HepG2 (cell line): Measurements from ENCODE around the gene RAB34. TPM values are rescaled to one million over a fixed set of nuclear protein-coding genes. Genes with fewer than 3 reads are reported as not detected.
A peak's percentile ranks its signal among the peaks of the same experiment; 100 is the strongest.

ENCODE experiments used
- ARHGAP35 ChIP-seq: sonication (generic); formaldehyde crosslinking; IDR thresholded peaks from 2 replicates; pipeline ENCODE4 v1.9.0; 2022; ENCODE audit warnings: mild to moderate bottlenecking, inconsistent platforms, moderate library complexity, missing genetic modification reagents, borderline replicate concordance
- ETV5 ChIP-seq: IDR thresholded peaks from 2 replicates; pipeline ENCODE4 v1.6.1; 2018; ENCODE audit warnings: missing biosample characterization, missing genetic modification reagents, inconsistent platforms, borderline replicate concordance
- FOSL2 ChIP-seq: sonication (generic); formaldehyde crosslinking; IDR thresholded peaks from 2 replicates; pipeline ENCODE4 v1.4.0; 2020; ENCODE audit warnings: missing genetic modification reagents
- HIVEP1 ChIP-seq: sonication (generic); formaldehyde crosslinking; IDR thresholded peaks from 2 replicates; pipeline ENCODE4 v1.4.0; 2020; ENCODE audit warnings: mild to moderate bottlenecking, missing genetic modification reagents
- HNF4A ChIP-seq: sonication (generic); formaldehyde crosslinking; IDR thresholded peaks from 2 replicates; pipeline ENCODE4 v1.4.0; 2020; ENCODE audit warnings: missing genetic modification reagents
- IKZF1 ChIP-seq: fragments of 450-650 bp; IDR thresholded peaks from 2 replicates; pipeline ENCODE4 v1.7.1; 2016
- NBN ChIP-seq: fragments of 450-650 bp; conservative IDR thresholded peaks from 2 replicates; pipeline ENCODE4 v1.6.1; 2017
- NCOA1 ChIP-seq: sonication (generic); formaldehyde crosslinking; IDR thresholded peaks from 2 replicates; pipeline ENCODE4 v1.9.0; 2021; ENCODE audit warnings: missing genetic modification reagents
- NCOA5 ChIP-seq: sonication (generic); formaldehyde crosslinking; IDR thresholded peaks from 2 replicates; pipeline ENCODE4 v1.4.0; 2020; ENCODE audit warnings: missing genetic modification reagents
- RXRA ChIP-seq: sonication (generic); formaldehyde crosslinking; IDR thresholded peaks from 2 replicates; pipeline ENCODE4 v1.5.1; 2020; ENCODE audit warnings: missing genetic modification reagents
- TEAD2 ChIP-seq: sonication (generic); formaldehyde crosslinking; IDR thresholded peaks from 2 replicates; pipeline ENCODE4 v1.9.0; 2021; ENCODE audit warnings: missing genetic modification reagents
- ZNF17 ChIP-seq: sonication (generic); formaldehyde crosslinking; IDR thresholded peaks from 2 replicates; pipeline ENCODE4 v1.5.0; 2020; ENCODE audit warnings: mild to moderate bottlenecking, missing genetic modification reagents
- ZNF546 ChIP-seq: sonication (generic); formaldehyde crosslinking; conservative IDR thresholded peaks from 2 replicates; pipeline ENCODE4 v1.8.1; 2023; ENCODE audit warnings: mild to moderate bottlenecking, missing genetic modification reagents
- ZNF607 ChIP-seq: sonication (generic); formaldehyde crosslinking; IDR thresholded peaks from 2 replicates; pipeline ENCODE4 v1.5.1; 2020; ENCODE audit warnings: missing genetic modification reagents, mild to moderate bottlenecking, borderline replicate concordance
- ZNF678 ChIP-seq: sonication (generic); formaldehyde crosslinking; IDR thresholded peaks from 2 replicates; pipeline ENCODE4 v1.4.0; 2020; ENCODE audit warnings: mild to moderate bottlenecking, missing genetic modification reagents
- ZSCAN29 ChIP-seq: sonication (generic); formaldehyde crosslinking; conservative IDR thresholded peaks from 2 replicates; pipeline ENCODE4 v1.4.0; 2020; ENCODE audit warnings: mild to moderate bottlenecking, missing genetic modification reagents
- polyA plus RNA-seq, 8 experiments: library from polyadenylated mRNA; depleted of rRNA in 3 of 8; stranded (reverse) in 7 of 8; unstranded in 1 of 8; fragments of >200 nt; fragmentation: Illumina TruSeq in 4 of 8; extraction: Trizol in 4 of 8; gene quantifications; 2 replicates each; pipeline versions ENCODE4 v1.2.1 to v1.2.3, GENCODE V29; 2011 to 2016; ENCODE audit warnings: low read depth in 4 of 8, missing spikeins in 1 of 8, mixed read lengths in 1 of 8; ENCODE audit not compliant: insufficient read depth in 1 of 8
- total RNA-seq, 5 experiments: library from RNA; depleted of rRNA; stranded (reverse); fragments of >200 nt; fragmentation: Illumina TruSeq; extraction: Trizol; gene quantifications; 2 replicates each; pipeline ENCODE4 v1.2.3, GENCODE V29; 2016; ENCODE audit warnings: low read depth in 1 of 5
- TF ChIP-seq, protein P1 (sequence below): sonication (generic); formaldehyde crosslinking; IDR thresholded peaks from 2 replicates; pipeline ENCODE4 v1.8.1; 2023; ENCODE audit warnings: mild to moderate bottlenecking, missing genetic modification reagents
- TF ChIP-seq, protein P2 (sequence below): sonication (generic); formaldehyde crosslinking; IDR thresholded peaks from 2 replicates; pipeline ENCODE4 v1.4.0; 2020; ENCODE audit warnings: missing genetic modification reagents
- TF ChIP-seq, protein P3 (sequence below): sonication (generic); formaldehyde crosslinking; IDR thresholded peaks from 2 replicates; pipeline ENCODE4 v1.8.1; 2023; ENCODE audit warnings: mild to moderate bottlenecking, moderate library complexity, missing genetic modification reagents
- TF ChIP-seq, protein P4 (sequence below), 2 experiments: IDR thresholded peaks; 2 replicates each; pipeline ENCODE4 v1.6.1; 2011 to 2012; ENCODE audit warnings: low read length in 2 of 2, borderline replicate concordance in 1 of 2, low read depth in 1 of 2, mild to moderate bottlenecking in 1 of 2, moderate library complexity in 1 of 2
- TF ChIP-seq, protein P5 (sequence below): sonication (generic); formaldehyde crosslinking; IDR thresholded peaks from 2 replicates; pipeline ENCODE4 v1.4.0; 2020; ENCODE audit warnings: mild to moderate bottlenecking, missing genetic modification reagents, borderline replicate concordance

The RAB34 gene
- total and polyA plus RNA-seq, 2 of the 13 experiments (the other 11 are each of a cell fraction or from before 2014, with no cell fraction given): 0.49 TPM; not detected in 1

DNA sequence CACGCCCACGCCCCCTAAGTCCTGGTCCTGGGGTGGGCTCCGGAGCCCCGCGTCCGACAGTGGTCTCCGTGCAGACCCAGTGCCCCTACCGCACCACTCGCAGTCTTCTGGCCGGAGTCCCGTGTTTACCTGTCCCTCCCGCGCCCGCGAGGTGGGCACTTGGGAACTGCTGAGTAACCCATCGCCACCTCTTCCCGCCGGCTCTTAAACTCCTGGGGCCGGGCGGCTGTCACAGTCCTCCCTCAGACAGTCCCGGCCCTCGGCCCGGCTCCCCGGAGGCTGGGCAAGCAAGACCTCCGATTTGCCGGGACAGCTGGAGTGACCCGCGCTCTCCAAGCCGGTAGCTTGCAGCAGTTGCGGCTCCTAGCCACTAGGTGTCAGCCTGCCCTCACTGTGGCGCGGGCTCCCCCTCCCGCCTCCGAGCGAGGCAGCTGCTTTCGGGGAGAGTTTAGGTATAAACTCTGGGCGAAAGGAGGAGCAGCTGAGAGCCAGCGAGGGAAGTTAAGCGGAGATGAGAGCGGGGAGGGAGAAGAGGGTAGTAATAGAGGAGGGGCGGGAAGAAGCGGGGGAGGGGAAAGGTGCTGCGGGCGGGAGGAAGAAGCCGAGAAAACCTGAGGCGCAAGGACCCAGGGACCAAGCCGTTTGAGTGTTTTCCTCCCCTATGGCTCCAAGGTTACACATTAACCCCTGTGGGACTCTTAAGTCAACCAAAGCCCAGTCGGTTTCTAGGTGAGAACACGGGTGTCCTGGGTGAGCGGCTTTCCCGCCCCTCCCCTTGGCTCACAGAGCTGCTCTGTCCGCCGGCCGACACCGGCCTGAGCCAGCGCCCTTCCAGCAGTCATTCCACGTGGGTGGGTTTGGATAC is 9.2 kb upstream of the RAB34 start (continued):
- TF ChIP-seq ZSCAN29 (CRISPR knock-in tag) (peak; percentile 91; the same call in 1 of the 2 replicates), ZNF607 (CRISPR knock-in tag) (peak; percentile 16; the same call in 1 of the 2 replicates), FOSL2 (CRISPR knock-in tag) (no peak; the same call in 1 of the 2 replicates), NCOA5 (no peak), TEAD2 (no peak), ETV5 (CRISPR knock-in tag) (0 out of 2 replicates have a peak, but pooled peaks have one; percentile 25), NBN (no peak), HIVEP1 (no peak), ZNF546 (CRISPR knock-in tag) (no peak; the same call in 1 of the 2 replicates), HNF4A (CRISPR knock-in tag) (no peak), IKZF1 (no peak), NCOA1 (CRISPR knock-in tag) (peak; percentile 44; the same call in 1 of the 2 replicates), RXRA (CRISPR knock-in tag) (peak; percentile 53; the same call in 1 of the 2 replicates), ARHGAP35 (CRISPR knock-in tag) (peak; percentile 85), ZNF678 (CRISPR knock-in tag) (no peak), ZNF17 (no peak)
- TF ChIP-seq, protein P1, sequence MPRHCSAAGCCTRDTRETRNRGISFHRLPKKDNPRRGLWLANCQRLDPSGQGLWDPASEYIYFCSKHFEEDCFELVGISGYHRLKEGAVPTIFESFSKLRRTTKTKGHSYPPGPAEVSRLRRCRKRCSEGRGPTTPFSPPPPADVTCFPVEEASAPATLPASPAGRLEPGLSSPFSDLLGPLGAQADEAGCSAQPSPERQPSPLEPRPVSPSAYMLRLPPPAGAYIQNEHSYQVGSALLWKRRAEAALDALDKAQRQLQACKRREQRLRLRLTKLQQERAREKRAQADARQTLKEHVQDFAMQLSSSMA: no peak
- TF ChIP-seq, protein P2, sequence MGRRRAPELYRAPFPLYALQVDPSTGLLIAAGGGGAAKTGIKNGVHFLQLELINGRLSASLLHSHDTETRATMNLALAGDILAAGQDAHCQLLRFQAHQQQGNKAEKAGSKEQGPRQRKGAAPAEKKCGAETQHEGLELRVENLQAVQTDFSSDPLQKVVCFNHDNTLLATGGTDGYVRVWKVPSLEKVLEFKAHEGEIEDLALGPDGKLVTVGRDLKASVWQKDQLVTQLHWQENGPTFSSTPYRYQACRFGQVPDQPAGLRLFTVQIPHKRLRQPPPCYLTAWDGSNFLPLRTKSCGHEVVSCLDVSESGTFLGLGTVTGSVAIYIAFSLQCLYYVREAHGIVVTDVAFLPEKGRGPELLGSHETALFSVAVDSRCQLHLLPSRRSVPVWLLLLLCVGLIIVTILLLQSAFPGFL: no peak
- TF ChIP-seq, protein P3, sequence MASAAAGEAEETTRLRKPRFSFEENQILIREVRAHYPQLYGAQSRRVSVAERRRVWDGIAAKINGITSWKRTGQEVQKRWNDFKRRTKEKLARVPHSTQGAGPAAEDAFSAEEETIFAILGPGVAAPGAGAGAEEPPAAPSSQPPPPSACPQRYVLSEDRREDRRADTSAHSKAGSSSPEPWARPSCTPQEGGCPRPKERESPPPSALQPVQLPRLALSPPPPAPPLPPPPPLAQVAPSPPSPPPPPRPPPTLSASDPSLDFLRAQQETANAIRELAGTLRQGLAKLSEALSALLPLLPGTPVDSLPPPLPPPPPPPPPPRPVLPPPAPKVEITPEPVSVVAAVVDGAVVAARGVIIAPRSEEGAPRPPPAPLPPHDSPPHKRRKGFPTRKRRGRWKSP (CRISPR knock-in tag): peak; percentile 55; the same call in 1 of the 2 replicates
- TF ChIP-seq, protein P4, sequence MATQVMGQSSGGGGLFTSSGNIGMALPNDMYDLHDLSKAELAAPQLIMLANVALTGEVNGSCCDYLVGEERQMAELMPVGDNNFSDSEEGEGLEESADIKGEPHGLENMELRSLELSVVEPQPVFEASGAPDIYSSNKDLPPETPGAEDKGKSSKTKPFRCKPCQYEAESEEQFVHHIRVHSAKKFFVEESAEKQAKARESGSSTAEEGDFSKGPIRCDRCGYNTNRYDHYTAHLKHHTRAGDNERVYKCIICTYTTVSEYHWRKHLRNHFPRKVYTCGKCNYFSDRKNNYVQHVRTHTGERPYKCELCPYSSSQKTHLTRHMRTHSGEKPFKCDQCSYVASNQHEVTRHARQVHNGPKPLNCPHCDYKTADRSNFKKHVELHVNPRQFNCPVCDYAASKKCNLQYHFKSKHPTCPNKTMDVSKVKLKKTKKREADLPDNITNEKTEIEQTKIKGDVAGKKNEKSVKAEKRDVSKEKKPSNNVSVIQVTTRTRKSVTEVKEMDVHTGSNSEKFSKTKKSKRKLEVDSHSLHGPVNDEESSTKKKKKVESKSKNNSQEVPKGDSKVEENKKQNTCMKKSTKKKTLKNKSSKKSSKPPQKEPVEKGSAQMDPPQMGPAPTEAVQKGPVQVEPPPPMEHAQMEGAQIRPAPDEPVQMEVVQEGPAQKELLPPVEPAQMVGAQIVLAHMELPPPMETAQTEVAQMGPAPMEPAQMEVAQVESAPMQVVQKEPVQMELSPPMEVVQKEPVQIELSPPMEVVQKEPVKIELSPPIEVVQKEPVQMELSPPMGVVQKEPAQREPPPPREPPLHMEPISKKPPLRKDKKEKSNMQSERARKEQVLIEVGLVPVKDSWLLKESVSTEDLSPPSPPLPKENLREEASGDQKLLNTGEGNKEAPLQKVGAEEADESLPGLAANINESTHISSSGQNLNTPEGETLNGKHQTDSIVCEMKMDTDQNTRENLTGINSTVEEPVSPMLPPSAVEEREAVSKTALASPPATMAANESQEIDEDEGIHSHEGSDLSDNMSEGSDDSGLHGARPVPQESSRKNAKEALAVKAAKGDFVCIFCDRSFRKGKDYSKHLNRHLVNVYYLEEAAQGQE (IDR thresholded peaks at IDR 0.05; ENCODE audit: borderline replicate concordance in 1 of 2, low read depth in 1 of 2, low read length in 2 of 2): 0 out of 4 replicates have a peak, but pooled peaks of 1 of the 2 experiments have one; percentile 28
- TF ChIP-seq, protein P5, sequence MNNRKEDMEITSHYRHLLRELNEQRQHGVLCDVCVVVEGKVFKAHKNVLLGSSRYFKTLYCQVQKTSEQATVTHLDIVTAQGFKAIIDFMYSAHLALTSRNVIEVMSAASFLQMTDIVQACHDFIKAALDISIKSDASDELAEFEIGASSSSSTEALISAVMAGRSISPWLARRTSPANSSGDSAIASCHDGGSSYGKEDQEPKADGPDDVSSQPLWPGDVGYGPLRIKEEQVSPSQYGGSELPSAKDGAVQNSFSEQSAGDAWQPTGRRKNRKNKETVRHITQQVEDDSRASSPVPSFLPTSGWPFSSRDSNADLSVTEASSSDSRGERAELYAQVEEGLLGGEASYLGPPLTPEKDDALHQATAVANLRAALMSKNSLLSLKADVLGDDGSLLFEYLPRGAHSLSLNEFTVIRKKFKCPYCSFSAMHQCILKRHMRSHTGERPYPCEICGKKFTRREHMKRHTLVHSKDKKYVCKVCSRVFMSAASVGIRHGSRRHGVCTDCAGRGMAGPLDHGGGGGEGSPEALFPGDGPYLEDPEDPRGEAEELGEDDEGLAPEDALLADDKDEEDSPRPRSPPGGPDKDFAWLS (CRISPR knock-in tag): peak; percentile 34; the same call in 1 of the 2 replicates
